Neural progenitor cell (in vitro differentiated cells): ENCODE data around the gene HSPG2. TPM values are rescaled to one million over a fixed set of nuclear protein-coding genes. Genes with fewer than 3 reads are reported as not detected.
A peak's percentile ranks its signal among the peaks of the same experiment; 100 is the strongest.

ENCODE experiments used
- DNase-seq: peaks from one replicate; pipeline ENCODE4 v3.0.0-alpha.2; 2016; ENCODE audit warnings: low spot score
- H2AFZ ChIP-seq: fragments of 200-600 bp; sonication (generic); replicated peaks from 2 replicates; pipeline ENCODE4 v1.6.1; 2016; ENCODE audit warnings: antibody characterized with exemption
- H3F3A ChIP-seq: fragments of 200-600 bp; sonication (generic); 2 replicates; pipeline ENCODE4 v1.6.1; 2016; ENCODE audit warnings: antibody characterized with exemption, low read depth
- H3K27ac ChIP-seq: fragments of 200-600 bp; sonication (generic); 2 replicates; pipeline ENCODE4 v1.5.1; 2016; ENCODE audit warnings: mild to moderate bottlenecking
- H3K27me3 ChIP-seq: fragments of 200-600 bp; sonication (generic); 2 replicates; pipeline ENCODE4 v1.6.1; 2016; ENCODE audit warnings: mild to moderate bottlenecking, moderate library complexity
- H3K36me3 ChIP-seq: fragments of 200-600 bp; sonication (generic); 2 replicates; pipeline ENCODE4 v1.5.1; 2016
- H3K4me1 ChIP-seq: fragments of 200-600 bp; sonication (generic); 2 replicates; pipeline ENCODE4 v1.6.1; 2016; ENCODE audit warnings: mixed run types
- H3K4me2 ChIP-seq: fragments of 200-600 bp; sonication (generic); 2 replicates; pipeline ENCODE4 v1.6.1; 2016
- H3K4me3 ChIP-seq: fragments of 200-600 bp; sonication (generic); 2 replicates; pipeline ENCODE4 v1.5.1; 2016
- H3K79me2 ChIP-seq: fragments of 200-600 bp; sonication (generic); 2 replicates; pipeline ENCODE4 v1.6.1; 2016; ENCODE audit warnings: low read depth
- H3K9ac ChIP-seq: fragments of 200-600 bp; sonication (generic); 2 replicates; pipeline ENCODE4 v1.6.1; 2016
- H3K9me3 ChIP-seq: fragments of 200-600 bp; sonication (generic); 2 replicates; pipeline ENCODE4 v1.5.1; 2016; ENCODE audit warnings: low read depth
- H4K20me1 ChIP-seq: fragments of 200-600 bp; sonication (generic); 2 replicates; pipeline ENCODE4 v1.6.1; 2016; ENCODE audit warnings: low read depth
- H3K27ac Mint-ChIP-seq: 3 replicates; pipeline ENCODE4 v1.8.0; 2021; ENCODE audit warnings: mixed read lengths
- H3K27me3 Mint-ChIP-seq: 2 replicates; pipeline ENCODE4 v1.8.0; 2022; ENCODE audit warnings: low read depth, mild to moderate bottlenecking, inconsistent platforms, moderate library complexity, mixed read lengths; ENCODE audit not compliant: insufficient read depth
- H3K36me3 Mint-ChIP-seq: 3 replicates; pipeline ENCODE4 v1.8.0; 2021; ENCODE audit warnings: mixed read lengths
- H3K4me1 Mint-ChIP-seq: 3 replicates; pipeline ENCODE4 v1.8.0; 2021; ENCODE audit warnings: mixed read lengths
- H3K4me3 Mint-ChIP-seq: 3 replicates; pipeline ENCODE4 v1.8.0; 2021; ENCODE audit warnings: mild to moderate bottlenecking, moderate library complexity, mixed read lengths
- H3K9me3 Mint-ChIP-seq: 3 replicates; pipeline ENCODE4 v1.8.0; 2020; ENCODE audit warnings: mixed read lengths
- EZH2 ChIP-seq: fragments of 200-600 bp; sonication (generic); IDR thresholded peaks from 2 replicates; pipeline ENCODE4 v1.6.1; 2017; ENCODE audit warnings: antibody characterized with exemption, mild to moderate bottlenecking, moderate library complexity
- EZH2phosphoT487 ChIP-seq: fragments of 200-600 bp; sonication (generic); IDR thresholded peaks from 2 replicates; pipeline ENCODE4 v1.6.1; 2017; ENCODE audit warnings: antibody characterized with exemption
- total RNA-seq: library from RNA; depleted of rRNA; stranded (reverse); fragments of >200 nt; gene quantifications from 2 replicates; pipeline ENCODE4 v1.2.3, GENCODE V29; 2015; ENCODE audit warnings: low replicate concordance
- TF ChIP-seq, protein P1 (sequence below): fragments of 200-600 bp; sonication (generic); IDR thresholded peaks from 2 replicates; pipeline ENCODE4 v1.5.1; 2017; ENCODE audit warnings: antibody characterized with exemption, mild to moderate bottlenecking

HSPG2 gene
- total RNA-seq, 1 donor from 2014 or later, result 6.9 TPM

DNA sequence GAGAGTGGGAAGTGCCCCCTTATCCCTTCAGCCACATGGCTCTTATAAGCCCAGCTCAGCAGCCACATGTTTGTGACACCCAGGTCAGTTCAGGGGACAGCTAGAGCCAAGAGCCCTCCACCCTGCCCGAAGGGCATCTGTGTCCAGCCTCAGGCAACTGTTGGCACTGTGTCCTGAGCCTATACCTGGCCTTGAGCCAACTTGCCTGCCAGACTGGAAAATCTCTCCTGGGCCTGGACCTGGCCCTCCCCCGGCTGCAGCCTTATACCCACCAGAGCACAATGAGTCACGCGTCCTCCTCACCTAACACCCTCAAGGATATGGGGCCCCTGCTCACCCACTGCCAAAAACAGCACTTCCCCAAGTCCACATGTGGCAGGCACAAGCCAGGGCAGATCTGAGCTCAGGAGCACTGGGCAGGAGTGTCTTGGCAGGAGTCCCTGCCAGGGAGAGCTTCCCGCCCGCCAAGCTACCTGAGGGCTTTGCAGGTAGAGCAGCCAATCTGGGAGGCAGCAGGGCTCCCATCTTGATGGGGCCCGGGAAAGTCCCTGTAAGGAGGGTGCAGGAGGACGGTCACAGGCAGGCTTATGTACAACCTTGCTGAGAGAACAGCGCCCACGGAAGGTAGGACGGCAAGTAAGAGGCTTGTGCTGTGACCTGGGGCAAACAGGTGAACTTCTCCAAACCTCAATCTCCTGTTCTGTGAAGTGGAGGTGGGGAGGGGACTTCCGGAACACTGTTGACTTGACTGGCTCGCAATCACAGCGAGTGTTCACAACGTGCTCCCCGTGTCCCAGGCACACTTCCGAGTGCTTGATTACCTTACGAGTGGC is 19.8 kb upstream of the HSPG2 start:
- H3K27me3 Mint-ChIP-seq, result no peaks in the 10 kb centered on the region
- TF ChIP-seq EZH2phosphoT487 (no peak), EZH2 (no peak)
- TF ChIP-seq, protein P1, sequence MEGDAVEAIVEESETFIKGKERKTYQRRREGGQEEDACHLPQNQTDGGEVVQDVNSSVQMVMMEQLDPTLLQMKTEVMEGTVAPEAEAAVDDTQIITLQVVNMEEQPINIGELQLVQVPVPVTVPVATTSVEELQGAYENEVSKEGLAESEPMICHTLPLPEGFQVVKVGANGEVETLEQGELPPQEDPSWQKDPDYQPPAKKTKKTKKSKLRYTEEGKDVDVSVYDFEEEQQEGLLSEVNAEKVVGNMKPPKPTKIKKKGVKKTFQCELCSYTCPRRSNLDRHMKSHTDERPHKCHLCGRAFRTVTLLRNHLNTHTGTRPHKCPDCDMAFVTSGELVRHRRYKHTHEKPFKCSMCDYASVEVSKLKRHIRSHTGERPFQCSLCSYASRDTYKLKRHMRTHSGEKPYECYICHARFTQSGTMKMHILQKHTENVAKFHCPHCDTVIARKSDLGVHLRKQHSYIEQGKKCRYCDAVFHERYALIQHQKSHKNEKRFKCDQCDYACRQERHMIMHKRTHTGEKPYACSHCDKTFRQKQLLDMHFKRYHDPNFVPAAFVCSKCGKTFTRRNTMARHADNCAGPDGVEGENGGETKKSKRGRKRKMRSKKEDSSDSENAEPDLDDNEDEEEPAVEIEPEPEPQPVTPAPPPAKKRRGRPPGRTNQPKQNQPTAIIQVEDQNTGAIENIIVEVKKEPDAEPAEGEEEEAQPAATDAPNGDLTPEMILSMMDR, result no peak
- peak overlapping the region; percentile 18 for H3K27ac Mint-ChIP-seq
- Histone ChIP-seq H3K36me3 (no peaks in the 10 kb centered on the region), H3K4me1 (peaks cover 19% of the 10 kb centered on the region), H3K27me3 (no peaks in the 10 kb centered on the region), H3K4me2 (no peak overlapping the region), H3K9ac (no peak overlapping the region), H3K4me3 (no peak overlapping the region), H3K79me2 (no peaks in the 10 kb centered on the region), H3K9me3 (no peaks in the 10 kb centered on the region), H3K27ac (no peak overlapping the region), H2AFZ (no peak overlapping the region), H4K20me1 (no peaks in the 10 kb centered on the region), H3F3A (no peaks in the 10 kb centered on the region)
- no peaks in the 10 kb centered on the region for H3K36me3 Mint-ChIP-seq
- H3K4me1 Mint-ChIP-seq, result peaks cover 32% of the 10 kb centered on the region
- DNase-seq, result no peak
- H3K9me3 Mint-ChIP-seq, result no peaks in the 10 kb centered on the region
- no peak overlapping the region for H3K4me3 Mint-ChIP-seq

DNA sequence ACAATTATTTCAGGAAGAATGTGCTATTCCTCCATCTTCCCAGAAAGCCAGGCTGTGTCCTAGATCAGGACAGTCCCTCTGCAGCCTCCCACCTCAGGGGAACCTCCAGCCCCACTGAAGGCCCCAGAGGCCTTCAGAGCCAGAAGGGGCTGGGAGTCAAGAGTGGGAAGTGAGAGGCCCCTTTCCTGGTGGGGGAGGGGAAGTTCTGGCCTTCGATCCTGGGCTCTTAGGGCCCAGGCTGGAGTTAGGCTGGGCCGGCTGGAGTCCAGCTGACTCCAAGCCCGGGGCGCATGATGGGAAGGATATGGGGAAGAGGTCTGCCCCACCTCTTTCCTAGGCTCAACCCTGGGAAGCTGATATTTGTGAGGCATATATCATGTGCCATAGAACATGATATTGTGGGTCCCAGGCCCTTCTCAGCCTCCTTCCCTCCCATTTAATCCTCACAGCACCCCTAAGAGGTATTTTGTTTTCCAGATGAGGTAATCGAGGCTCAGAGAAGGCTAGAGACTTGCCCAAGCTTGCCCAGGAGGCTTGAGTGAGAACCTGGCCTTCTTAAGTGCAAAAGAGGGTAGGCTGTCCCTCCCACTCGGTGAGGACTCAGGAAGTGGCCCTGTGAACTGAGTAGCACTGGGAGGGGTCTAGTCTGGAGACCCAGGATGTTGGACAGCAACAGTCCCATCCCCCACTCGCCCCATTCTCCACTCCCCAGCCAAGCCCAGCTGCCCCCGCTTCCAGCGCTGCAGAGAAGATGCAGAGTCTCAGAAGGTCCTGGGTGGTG is 18.6 kb upstream of the HSPG2 start:
- Mint-ChIP-seq H3K4me3 (no peak overlapping the region), H3K27ac (no peak overlapping the region), H3K36me3 (no peaks in the 10 kb centered on the region), H3K4me1 (peaks cover 32% of the 10 kb centered on the region), H3K9me3 (no peaks in the 10 kb centered on the region), H3K27me3 (peaks cover under 1% of the 10 kb centered on the region)
- H3K4me3 ChIP-seq, result no peak overlapping the region
- no peaks in the 10 kb centered on the region for H3K36me3 ChIP-seq
- no peak for DNase-seq
- TF ChIP-seq EZH2 (no peak), EZH2phosphoT487 (no peak)
- TF ChIP-seq, protein P1, result no peak
- no peaks in the 10 kb centered on the region for H3F3A ChIP-seq
- H3K79me2 ChIP-seq, result no peaks in the 10 kb centered on the region
- no peaks in the 10 kb centered on the region for H4K20me1 ChIP-seq
- H2AFZ ChIP-seq, result peak overlapping the region; percentile 88
- H3K4me2 ChIP-seq, result no peak overlapping the region
- no peak overlapping the region for H3K27ac ChIP-seq
- H3K4me1 ChIP-seq, result peaks cover 19% of the 10 kb centered on the region
- no peaks in the 10 kb centered on the region for H3K9me3 ChIP-seq
- H3K27me3 ChIP-seq, result no peaks in the 10 kb centered on the region
- no peak overlapping the region for H3K9ac ChIP-seq

DNA sequence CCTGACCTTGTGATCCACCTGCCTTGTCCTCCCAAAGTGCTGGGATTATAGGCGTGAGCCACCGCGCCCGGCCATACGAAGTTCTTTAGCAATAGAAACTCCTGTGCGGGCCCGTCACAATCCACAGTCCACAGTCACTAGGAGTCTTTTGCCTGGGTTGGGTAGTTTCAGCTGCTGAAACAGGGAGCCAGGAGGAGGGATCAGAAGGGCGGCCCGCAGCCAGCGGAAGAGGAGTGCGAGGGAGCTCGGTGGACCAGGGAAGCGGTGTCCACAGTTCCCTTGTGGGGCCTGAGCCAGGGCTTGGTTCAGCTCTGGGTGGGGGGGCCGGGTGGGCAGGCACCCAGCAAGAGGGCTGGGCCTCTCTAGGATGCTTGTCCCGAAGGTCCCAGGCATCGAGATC is 17.9 kb upstream of the HSPG2 start:
- no peaks in the 10 kb centered on the region for H3F3A ChIP-seq
- no peak overlapping the region for H3K27ac ChIP-seq
- peaks cover 19% of the 10 kb centered on the region for H3K4me1 ChIP-seq
- Mint-ChIP-seq H3K36me3 (no peaks in the 10 kb centered on the region), H3K9me3 (no peaks in the 10 kb centered on the region), H3K27me3 (peaks cover 4% of the 10 kb centered on the region), H3K4me3 (no peak overlapping the region), H3K4me1 (peaks cover 32% of the 10 kb centered on the region), H3K27ac (no peak overlapping the region)
- H4K20me1 ChIP-seq, result no peaks in the 10 kb centered on the region
- no peaks in the 10 kb centered on the region for H3K79me2 ChIP-seq
- H3K4me3 ChIP-seq, result no peak overlapping the region
- H3K27me3 ChIP-seq, result no peaks in the 10 kb centered on the region
- H3K9me3 ChIP-seq, result no peaks in the 10 kb centered on the region
- no peak overlapping the region for H3K4me2 ChIP-seq
- TF ChIP-seq EZH2phosphoT487, result no peak
- TF ChIP-seq, protein P1, result no peak
- TF ChIP-seq EZH2, result no peak
- no peak overlapping the region for H3K9ac ChIP-seq
- H3K36me3 ChIP-seq, result no peaks in the 10 kb centered on the region
- DNase-seq, result no peak
- H2AFZ ChIP-seq, result peak overlapping the region; percentile 88
